Activated CD4-positive, alpha-beta T cell treated with anti-CD3 and anti-CD28 coated beads for 24 hours (primary cell): Measurements from ENCODE around the gene IL10.
"Not testable (repeated sequence)": the region's sequence is repeated elsewhere in the genome, so short reads cannot be mapped to it uniquely, and the experiment has no call there.

Experiments used
- DNase-seq, 2 donors: peaks; one replicate each; pipeline ENCODE4 v3.0.0-alpha.2; 2020; ENCODE audit warnings: low read depth in 2 of 2

The IL10 gene

GRCh38 chr1:206793620-206794019 is 21.3 kb upstream of the IL10 start:
- no peak for DNase-seq

GRCh38 chr1:206792939-206793607 is 20.8 kb upstream of the IL10 start:
- no peak for DNase-seq

- DNase-seq: no peak
These were observed 18.4 kb upstream of the IL10 start for GRCh38 chr1:206790502-206791250.

GRCh38 chr1:206788487-206789050 is 16.3 kb upstream of the IL10 start:
- no peak for DNase-seq

GRCh38 chr1:206787891-206788290 is 15.6 kb upstream of the IL10 start:
- DNase-seq: no peak

- no peak for DNase-seq
These were observed 14.1 kb upstream of the IL10 start for GRCh38 chr1:206786212-206786886.

- DNase-seq: no peak
These were observed 13.0 kb upstream of the IL10 start for GRCh38 chr1:206785182-206785765.

GRCh38 chr1:206784471-206784903 is 12.2 kb upstream of the IL10 start:
- peak; percentile 76 to 87 for DNase-seq

GRCh38 chr1:206783506-206783905 is 11.2 kb upstream of the IL10 start:
- no peak for DNase-seq

- no peak for DNase-seq
These were observed 10.2 kb upstream of the IL10 start for GRCh38 chr1:206782448-206782847.

GRCh38 chr1:206779638-206780037 is 7.3 kb upstream of the IL10 start:
- DNase-seq: no peak

GRCh38 chr1:206778911-206779310 is 6.6 kb upstream of the IL10 start:
- not testable (repeated sequence) for DNase-seq

- no peak for DNase-seq
These were observed 5.7 kb upstream of the IL10 start for GRCh38 chr1:206778031-206778430.

GRCh38 chr1:206776229-206776628 is 3.9 kb upstream of the IL10 start:
- DNase-seq: no peak

GRCh38 chr1:206774093-206774492 is 1.8 kb upstream of the IL10 start:
- no peak for DNase-seq

- no peak for DNase-seq
These were observed 979 bp downstream of the IL10 start for GRCh38 chr1:206771338-206771692.

- no peak for DNase-seq
These were observed 1.6 kb downstream of the IL10 start, which contains the start of gene IL19 for GRCh38 chr1:206770531-206771337. Gene IL19 (plus strand): TSS chr1:206770773. CDS start chr1:206836663, 65,890 bp downstream.

- DNase-seq: peak in 1 of 2 donors; percentile 41
These were observed 3.0 kb downstream of the IL10 start for GRCh38 chr1:206769304-206769731.

- DNase-seq: no peak
These were observed 3.6 kb downstream of the IL10 start for GRCh38 chr1:206768472-206769303.

GRCh38 chr1:206766251-206766856 is 5.9 kb downstream of the IL10 start:
- peak; percentile 29 to 42 for DNase-seq
